DMS53 treated with DMSO at 0.1 percent for 48 hours (cell line): ENCODE measurements around the gene KCTD5.
"Not testable (repeated sequence)": the region's sequence is repeated elsewhere in the genome, so short reads cannot be mapped to it uniquely, and the experiment has no call there.

Experiments used
- DNase-seq: peaks from one replicate; lab custom pipeline; 2025; ENCODE audit not compliant: unreplicated experiment; lab: John Stamatoyannopoulos, UW

KCTD5 gene

DNA sequence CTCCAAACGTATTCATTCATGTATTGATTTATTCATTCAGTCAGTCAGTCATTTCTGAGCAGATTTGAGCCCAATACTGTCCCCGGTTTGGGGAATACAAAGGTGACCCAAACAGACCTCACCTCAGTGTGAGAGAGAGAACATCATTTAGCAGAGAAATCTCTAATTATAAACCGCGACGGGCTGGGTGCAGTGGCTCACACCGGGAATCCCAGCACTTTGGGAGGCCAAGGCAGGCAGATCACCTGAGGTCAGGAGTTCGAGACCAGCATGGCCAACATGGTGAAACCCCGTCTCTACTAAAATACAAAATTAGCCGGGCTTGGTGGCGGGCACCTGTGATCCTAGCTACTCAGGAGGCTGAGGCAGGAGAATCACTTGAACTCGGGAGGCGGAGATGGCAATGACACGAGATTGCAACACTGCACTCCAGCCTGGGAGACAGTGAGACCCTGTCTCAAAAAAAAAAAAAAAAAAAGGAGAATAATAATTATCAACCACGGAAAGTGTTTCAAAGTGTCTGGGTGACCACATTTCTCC, 39.4 kb downstream of the KCTD5 start:
- DNase-seq, result not testable (repeated sequence)

DNA sequence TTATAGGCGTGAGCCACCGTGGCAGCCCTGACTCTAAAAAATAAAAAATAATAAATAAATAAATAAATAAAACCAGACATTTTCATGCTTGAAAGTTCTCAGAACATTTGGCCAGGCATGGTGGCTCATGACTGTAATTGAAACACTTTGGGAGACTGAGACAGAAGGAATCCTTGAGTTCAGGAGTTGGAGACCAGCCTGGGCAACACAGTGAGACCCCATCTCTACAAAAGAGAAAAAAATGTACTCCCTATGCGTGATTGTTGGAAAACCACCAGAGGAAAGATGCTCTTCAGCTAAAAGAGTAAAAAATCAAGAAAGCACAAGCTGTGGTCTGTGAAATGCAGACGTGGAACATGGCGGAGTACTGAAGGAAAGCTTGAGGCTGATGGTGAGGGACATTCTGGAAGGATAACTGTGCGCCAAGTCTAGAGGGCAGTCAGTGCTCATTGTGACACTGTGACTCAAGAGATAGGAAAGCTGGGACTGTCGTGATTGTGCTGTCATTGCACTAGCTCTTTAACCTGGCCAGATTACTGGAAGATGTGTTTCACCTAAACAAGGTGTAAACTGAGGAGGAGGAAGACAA, 41.9 kb downstream of the KCTD5 start:
- DNase-seq, result no peak

DNA sequence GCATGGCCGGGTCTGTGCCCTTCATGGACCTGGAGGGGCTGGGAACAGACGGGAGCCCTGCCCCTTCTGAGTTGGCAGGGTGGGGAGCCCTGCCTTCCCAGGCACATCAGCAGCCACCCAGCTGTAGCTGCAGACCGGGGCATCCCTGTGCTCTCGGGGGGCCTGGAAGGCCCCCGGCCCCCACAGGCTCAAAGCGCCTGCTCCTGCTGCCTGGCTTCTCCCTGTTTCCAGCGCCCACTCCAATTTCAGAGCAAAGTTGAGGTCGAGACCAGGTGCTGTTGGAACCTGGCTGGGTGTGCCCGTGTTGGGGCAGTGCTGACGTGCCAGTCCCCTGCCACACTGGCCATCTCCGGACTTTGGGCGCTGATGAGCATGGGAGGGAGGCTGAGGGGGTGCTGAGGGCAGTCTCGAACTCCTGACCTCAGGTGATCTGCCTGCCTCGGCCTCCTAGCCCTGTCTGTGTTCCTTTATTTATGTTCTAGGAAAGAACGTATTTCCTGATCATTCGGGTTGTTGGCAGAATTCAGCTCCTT, 42.6 kb downstream of the KCTD5 start:
- DNase-seq, result no peak

DNA sequence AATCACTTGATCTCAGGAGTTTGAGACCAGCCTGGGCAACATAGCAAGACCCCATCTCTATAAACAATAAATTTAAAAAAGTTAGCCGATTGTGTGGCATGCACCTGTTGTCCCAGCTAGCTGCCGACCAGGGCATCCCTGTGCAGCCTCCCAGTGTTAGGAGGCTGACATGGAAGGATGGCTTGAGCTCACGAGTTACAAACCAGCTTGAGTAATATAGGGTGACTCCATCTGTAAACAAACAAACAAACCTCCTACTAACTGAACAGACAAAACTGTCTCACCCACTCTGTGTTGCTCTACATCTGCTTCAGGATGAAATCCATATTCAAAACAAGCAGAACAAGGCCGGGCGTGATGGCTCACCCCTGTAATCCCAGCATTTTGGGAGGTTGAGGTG, 44.6 kb downstream of the KCTD5 start:
- no peak for DNase-seq

DNA sequence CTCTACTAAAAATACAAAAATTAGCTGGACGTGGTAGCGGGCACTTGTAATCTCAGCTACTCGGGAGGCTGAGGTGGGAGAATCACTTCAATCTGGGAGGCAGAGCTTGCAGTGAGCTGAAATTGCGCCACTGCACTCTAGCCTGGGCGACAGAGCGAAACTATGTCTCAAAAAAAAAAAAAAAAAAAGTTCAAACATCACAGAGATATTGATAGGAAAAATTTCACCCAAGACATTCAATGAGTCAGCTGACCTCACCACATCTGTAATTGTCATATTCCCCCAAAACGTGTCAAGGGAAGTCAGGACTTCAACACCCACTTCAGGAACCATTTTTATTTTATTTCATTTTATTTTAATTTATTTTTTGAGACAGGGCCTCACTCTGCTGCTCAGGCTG, 45.7 kb downstream of the KCTD5 start:
- no peak for DNase-seq

DNA sequence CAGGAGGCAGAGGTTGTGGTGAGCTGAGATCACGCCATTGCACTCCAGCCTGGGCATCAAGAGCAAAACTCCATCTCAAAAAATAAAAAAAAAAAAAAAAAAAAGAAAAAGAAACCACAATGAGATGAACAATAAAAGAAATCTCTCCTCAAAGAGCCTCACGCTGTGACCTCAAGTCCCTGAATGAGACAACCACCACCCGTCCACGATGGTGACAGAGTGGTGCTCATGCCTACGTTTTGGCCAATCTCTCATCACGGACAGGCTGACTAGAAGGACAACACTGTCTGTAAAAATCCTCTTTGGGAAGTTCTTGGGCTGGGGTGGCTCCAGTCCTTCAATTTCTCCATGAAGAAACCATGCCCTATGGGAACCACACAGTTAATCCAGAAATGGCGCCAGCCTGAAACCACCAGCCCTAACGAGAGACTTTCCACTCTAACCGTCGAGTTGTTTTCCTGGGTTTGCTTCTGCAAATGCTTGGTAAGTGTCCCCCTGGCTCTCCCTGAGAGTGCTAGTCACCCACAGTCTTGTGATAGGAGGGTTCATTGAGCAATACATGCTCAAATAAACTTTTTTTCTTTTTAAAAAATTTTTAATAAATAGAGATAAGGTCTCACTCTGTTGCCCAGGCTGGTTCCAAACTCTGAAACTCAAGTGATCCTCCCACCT, 52.7 kb downstream of the KCTD5 start:
- no peak for DNase-seq

DNA sequence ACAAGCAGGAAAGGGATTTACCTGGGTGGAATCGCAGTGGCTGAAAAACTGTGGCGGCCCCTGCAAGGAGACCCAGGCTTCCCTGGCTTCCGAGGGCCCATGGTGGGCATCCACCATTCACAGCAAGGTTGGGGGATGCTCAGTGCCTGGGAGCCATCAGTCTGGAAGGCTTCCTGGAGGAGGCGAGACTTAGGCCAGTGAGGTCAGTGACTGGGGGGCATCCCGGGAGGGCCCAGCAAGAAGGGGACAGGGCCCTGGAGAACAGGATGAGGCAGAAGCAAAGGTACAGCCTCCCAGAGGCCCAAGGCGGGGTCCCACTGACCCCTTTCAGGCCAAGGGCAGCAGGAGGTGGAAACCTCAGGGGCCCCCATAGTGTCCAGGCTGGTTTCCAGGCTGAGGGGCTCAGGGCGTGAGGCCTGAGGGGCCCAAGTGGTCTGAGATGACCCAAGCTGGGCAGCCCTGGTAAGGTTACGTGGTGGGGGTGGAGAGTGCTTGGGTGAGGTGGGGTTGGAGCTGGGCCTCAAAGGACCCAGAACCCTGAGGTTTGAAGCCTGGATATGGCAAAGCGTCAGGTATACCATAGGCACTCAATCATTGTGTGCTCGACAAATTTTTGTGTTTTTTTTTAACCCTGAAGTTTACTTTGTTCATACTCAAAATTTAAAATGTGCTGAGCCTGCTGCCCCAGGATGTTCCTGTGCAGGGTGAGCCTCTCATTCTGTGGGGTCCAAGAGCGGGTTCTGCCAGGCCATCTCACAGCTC, 54.3 kb downstream of the KCTD5 start:
- no peak for DNase-seq

DNA sequence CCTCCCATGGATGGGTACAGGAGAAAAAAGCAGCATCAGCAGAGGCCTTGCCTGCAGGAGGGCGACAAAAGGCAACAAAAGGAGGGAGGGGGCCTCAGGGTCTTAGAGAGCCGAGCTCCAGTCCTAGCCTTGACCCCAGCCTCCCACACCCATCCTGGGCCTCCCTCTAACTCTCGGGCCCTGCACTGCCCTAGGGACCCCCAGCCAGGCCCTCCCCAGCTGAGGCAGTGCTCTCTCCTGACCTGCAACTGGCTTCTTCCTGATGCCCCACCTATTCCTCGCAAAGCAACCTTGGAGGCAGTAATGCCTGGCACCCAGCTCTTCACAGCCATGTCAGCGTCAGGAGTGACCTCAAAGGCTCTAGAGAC, 54.9 kb downstream of the KCTD5 start:
- DNase-seq, result no peak

DNA sequence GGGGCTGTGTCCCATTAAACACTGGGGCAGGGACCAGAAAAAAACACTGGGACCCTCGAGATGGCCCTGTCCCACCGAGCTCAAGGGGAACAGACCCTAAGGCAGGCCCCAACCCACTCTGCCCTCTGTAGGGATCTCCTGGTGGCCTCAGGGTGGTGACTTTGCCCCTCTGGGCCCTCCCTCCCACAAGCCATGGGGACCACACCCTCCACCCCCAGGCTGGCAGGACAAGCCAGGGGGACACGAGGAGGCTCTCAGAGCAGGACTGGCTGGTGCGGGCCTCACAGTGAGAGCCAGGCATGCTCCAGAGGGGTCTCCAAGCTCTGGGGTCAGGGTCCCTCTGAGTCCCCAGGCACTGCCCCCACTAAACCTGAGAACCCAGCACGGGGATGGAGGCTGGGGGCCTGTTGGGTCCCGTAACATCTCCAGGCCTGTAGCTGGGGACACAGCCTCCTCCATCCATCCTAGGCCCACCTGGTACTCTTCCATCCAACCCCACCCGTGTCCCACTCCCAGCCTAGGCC, 55.6 kb downstream of the KCTD5 start:
- no peak for DNase-seq

DNA sequence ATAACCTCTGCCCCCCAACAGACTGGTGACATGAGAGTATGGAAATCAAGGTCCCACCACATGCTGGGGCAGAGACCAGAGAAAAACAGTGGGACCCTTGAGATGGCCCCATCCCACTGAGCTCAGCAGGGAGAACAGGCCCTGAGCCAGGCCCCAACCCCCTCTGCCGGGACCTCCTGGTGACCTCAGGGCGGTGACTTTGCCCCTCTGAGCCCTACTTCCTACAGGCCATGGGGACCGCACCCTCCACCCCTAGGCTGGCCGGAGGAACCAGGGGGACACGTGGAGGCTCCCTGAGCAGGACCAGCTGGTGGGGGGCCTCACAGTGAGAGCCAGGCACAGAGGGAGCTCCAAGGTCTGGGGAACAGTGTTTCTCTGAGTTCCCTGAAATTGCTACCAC, 56.3 kb downstream of the KCTD5 start:
- DNase-seq, result no peak

DNA sequence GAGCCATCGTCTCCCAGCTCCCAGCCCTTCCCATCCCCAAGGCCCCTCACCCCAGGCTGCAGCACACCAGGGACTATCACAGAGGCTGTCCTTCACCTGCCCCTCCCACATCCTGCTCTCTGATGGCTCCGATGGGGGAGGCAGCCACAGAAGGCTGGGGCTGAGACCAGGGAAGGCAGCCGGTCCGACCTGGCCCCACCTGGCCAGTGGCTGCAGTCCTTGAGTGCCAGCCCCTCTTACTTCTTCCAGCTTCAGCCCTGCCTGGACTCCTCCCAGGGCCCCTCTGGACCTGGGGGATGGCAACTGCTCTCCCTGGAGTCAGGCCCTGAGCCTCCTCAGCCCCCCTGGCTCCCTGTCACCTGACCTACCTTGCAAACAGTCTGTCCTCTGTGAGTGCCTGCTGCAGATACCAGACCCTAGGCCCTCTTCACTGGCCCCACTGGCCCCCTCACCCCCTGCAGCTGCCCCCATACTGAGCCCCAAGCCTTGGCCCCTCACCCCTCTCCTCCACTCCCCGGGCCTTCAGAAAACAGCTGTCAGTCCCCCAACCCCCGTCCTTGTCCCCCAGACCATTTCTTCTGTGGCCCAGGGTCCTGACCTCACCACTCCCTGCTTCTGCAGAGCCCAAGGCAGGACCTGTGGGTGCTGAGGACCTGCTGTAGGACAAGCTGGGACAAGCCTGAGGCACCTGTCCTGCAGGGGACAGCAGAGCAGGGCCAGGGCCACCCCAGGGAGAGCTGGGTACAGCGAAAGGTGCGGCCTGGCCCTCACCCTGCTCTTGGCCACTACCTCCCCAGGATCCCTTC, 57.5 kb downstream of the KCTD5 start:
- no peak for DNase-seq

DNA sequence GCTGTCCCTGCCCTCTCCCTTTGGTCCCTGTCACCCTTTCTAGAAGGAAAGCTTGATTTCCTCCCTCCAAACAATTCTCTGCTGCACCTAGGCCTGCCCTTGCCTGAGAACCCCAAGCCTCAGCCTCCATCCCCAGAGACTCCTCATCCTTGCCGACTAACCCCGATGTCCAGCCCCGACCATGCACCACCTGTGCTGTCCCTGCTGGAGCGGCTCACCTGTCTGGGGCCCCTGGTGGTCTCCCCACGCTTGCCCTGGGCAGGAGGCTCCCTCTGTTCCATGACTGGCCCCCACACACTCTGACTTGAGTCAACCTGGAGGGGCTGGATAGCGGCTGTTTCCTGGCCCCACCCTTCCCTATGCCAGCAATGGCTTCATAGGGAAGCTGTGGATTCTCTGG, 58.2 kb downstream of the KCTD5 start:
- DNase-seq, result no peak

DNA sequence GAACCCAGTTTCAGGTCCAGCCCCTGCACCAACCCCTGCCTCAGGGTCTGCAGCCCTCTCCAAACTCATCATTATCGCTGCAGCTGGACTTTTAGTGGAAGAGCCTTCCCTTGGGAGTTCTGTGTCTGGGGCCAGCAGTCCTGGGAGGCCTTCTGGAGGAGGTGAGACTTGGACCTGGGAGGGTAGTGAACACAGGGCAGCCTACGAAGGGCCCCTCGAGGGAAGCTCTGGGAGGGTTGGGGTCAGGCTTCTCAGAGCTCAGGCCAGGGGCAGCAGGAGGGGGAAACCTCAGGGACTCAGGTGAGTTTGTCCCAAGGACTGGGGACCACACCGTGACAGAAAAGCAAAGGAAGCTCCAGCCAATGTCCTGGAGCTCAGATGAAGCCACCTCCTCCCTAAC, 58.8 kb downstream of the KCTD5 start:
- no peak for DNase-seq

DNA sequence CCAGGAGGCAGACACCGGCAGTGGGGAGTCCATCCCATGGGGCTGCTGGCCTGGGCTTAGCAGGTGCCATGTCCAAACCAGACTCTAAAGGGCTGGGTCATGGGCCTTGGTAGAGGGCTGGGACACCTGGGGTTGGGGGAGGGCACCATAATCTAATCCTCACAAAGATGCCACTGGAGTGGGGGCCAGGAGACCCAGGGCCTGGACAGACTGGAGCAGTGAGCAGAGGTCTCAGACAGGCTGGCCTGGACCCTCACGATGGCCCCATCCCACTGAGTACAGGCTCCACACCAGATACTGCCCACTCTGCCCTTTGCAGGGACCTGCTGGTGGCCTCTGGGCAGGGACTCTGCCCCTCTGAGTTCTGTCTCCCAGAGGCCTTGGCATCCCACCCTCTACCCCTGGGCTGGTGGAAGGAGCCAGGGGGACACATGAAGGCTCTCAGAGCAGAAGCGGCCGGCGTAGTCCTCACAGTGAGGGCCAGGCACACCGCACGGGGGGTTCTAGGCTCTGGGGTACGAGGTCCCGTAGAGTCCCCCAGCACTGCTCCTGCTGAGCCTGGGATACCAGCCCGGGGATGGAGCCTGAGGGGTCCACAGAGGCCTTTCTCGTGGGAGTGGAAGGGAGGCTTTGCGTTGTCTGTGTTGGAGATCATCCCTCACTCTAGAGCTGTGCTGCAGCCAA, 60.1 kb downstream of the KCTD5 start:
- DNase-seq, result no peak

DNA sequence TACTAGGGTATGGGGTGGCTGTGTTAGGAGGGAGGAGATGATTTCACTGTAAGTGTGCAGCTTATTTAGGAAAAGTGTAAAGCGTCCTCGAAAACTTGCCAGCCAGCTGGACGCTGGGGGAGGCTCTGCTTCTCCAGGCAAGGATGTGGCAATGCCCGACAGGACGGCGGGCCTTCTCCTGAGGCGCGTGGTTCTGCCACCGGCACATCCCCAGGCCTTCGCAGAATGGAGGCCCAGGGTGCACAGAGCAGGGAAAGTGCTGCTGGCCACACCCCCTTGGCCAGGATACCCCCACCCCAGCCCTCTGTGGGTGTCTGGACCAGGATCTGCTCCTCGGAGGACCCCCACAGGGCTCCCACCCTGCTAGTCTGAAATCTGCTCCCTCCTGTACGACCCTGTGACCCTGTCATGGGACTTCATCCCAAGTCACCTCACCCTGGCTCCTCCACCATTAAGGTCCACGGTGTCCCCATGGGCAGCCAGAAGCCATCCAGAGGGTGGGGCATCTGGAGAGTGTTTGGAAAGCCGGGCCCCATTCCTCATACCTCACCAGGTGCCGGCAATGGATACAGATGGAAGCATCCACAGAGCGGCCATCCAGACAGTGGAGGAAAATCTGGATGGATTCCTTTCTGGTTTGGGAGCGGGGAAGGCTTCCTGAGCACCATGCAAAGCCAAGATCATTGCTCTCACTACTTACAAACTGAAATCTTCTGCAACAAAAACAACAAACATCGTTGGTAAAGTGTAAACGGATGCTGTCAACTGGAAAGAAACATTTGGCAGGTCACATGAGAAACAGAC, 60.9 kb downstream of the KCTD5 start:
- DNase-seq, result no peak

DNA sequence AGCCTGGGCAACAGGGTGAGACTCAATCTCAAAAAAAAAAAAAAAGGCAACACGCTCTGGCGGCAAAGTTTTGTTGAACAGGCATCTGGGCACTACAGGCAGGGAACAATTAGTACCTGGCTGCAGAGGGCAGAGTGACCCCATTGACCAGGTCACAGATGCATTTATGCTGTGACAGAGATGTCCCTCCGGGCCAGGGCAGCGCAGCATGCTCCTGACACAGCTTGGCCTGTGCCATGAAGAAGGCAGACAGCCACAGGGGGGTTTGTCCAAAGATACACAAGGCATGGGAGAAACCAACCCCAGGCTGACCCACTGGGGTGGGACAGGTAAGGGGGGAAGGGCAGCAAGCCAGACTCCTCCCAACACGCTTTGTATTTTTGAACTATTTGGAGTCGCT, 62.4 kb downstream of the KCTD5 start:
- no peak for DNase-seq

DNA sequence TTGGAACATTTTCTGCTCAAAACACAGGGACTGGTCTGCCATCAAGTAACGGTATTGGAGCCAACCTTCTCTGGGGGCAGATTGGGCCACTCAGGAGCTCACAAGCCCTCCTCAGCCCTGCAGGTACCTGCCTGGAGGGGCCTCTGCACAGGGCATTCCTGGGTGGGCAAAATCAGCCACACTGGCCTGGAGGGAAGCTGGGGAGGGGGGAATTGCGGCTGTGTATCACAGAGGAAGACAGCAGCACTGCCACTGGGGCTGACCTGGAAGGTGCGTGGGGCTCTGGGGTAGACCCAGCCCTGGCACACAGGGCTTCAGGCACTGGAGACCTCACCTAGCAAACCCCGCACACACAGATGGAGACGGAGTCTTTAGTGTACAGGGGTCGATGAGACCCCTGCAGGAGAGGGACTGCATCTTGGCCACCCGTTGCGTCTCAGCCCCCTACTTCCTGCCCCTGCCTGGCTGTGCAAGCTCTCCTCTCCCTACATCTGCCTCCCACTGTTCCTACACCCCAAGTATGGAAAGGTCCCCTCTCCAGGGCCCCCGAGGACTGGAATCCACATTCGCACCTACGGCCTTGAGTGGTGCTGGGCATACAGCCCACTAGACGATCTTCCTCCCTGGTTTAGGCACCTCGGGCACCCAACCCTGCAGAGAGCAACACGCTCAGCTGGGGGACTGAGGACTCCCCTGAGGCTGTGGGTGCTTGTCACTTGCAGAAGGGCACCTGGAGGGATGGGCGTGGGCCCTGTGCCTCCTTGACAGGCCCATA, 63.0 kb downstream of the KCTD5 start:
- no peak for DNase-seq

DNA sequence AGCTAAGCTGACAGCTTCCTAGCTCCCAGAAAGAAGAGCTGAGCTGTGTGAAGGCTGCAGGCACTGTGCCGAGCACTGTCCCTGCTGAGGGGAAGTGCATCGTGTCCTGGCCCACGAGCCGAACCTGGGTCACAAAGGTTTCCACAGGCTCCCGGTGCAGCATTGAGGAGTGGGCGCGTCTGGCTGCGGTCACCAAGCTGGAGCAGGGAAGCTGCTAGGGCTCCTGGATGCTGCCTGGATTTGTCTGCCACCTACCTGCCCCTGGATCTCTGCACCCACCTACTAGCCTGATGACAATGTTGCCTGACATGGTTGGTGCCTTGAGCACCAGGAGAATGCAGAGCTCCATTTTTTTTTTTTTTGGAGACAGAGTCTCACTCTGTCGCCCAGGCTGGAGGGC, 63.6 kb downstream of the KCTD5 start:
- no peak for DNase-seq
